ENCODE results near the gene ZFP69.
A peak's percentile ranks its signal among the peaks of the same experiment; 100 is the strongest.

DNA sequence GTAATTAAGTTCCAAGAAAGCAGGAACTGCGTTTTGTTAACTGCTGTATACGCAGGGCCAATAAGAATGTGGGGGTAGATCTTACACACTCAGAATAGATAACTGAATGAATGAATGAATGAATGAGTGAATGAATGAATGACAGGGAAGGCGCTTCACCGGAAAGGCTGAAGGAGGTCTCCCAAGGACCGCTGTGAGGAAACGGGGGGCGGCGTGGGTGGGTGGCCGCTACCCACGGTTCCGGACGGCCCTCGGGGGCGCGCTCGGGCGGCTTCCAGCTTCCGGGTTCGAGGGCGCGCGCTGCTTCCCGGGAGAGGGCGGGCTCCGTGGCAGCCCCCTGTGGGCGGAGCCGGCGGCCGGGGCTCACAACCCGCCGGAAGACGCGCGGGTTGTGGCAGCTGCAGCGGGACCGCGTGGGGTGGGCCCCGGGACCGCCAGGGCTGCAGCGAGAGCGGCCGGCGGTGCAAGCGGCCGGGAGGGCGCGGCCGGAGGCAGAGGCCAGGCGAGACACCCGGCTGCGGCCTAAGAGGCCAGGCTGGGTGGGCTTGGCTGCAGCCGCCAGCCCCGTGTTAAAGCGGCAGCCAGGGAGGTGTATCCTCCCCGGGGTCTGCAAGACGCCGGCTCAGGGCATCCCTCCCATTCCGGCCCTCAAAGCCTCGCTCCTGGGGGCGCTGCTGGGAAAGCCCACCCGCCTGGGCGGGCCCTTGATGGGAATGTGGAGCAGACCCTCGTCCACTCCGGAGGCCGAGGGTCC is at the start of gene ZFP69:
- no peak for TF ChIP-seq POLR2A (IDR thresholded peaks at IDR 0.05)
- peak in 1 of 3 donors; percentile 14 for TF ChIP-seq POLR2AphosphoS5 (IDR thresholded peaks at IDR 0.05)
- TF ChIP-seq, protein P1, sequence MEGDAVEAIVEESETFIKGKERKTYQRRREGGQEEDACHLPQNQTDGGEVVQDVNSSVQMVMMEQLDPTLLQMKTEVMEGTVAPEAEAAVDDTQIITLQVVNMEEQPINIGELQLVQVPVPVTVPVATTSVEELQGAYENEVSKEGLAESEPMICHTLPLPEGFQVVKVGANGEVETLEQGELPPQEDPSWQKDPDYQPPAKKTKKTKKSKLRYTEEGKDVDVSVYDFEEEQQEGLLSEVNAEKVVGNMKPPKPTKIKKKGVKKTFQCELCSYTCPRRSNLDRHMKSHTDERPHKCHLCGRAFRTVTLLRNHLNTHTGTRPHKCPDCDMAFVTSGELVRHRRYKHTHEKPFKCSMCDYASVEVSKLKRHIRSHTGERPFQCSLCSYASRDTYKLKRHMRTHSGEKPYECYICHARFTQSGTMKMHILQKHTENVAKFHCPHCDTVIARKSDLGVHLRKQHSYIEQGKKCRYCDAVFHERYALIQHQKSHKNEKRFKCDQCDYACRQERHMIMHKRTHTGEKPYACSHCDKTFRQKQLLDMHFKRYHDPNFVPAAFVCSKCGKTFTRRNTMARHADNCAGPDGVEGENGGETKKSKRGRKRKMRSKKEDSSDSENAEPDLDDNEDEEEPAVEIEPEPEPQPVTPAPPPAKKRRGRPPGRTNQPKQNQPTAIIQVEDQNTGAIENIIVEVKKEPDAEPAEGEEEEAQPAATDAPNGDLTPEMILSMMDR (IDR thresholded peaks at IDR 0.05) = no peak
